Cerebellar cortex (tissue), 1 donor: ENCODE data around the gene RAD54L2.
A peak's percentile ranks its signal among the peaks of the same experiment; 100 is the strongest.
"Not testable (repeated sequence)": the region's sequence is repeated elsewhere in the genome, so short reads cannot be mapped to it uniquely, and the experiment has no call there.

Source experiments
- DNase-seq: peaks from one replicate; pipeline ENCODE4 v3.0.0-alpha.2; 2015; ENCODE audit warnings: low spot score

RAD54L2 gene, protein sequence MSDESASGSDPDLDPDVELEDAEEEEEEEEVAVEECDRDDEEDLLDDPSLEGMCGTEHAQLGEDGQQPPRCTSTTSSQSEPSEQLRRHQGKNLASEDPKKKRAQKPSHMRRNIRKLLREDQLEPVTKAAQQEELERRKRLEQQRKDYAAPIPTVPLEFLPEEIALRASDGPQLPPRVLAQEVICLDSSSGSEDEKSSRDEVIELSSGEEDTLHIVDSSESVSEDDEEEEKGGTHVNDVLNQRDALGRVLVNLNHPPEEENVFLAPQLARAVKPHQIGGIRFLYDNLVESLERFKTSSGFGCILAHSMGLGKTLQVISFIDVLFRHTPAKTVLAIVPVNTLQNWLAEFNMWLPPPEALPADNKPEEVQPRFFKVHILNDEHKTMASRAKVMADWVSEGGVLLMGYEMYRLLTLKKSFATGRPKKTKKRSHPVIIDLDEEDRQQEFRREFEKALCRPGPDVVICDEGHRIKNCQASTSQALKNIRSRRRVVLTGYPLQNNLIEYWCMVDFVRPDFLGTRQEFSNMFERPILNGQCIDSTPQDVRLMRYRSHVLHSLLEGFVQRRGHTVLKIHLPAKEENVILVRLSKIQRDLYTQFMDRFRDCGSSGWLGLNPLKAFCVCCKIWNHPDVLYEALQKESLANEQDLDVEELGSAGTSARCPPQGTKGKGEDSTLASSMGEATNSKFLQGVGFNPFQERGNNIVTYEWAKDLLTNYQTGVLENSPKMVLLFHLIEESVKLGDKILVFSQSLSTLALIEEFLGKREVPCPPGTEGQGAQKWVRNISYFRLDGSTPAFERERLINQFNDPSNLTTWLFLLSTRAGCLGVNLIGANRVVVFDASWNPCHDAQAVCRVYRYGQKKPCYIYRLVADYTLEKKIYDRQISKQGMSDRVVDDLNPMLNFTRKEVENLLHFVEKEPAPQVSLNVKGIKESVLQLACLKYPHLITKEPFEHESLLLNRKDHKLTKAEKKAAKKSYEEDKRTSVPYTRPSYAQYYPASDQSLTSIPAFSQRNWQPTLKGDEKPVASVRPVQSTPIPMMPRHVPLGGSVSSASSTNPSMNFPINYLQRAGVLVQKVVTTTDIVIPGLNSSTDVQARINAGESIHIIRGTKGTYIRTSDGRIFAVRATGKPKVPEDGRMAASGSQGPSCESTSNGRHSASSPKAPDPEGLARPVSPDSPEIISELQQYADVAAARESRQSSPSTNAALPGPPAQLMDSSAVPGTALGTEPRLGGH (N-terminal part only)

DNA sequence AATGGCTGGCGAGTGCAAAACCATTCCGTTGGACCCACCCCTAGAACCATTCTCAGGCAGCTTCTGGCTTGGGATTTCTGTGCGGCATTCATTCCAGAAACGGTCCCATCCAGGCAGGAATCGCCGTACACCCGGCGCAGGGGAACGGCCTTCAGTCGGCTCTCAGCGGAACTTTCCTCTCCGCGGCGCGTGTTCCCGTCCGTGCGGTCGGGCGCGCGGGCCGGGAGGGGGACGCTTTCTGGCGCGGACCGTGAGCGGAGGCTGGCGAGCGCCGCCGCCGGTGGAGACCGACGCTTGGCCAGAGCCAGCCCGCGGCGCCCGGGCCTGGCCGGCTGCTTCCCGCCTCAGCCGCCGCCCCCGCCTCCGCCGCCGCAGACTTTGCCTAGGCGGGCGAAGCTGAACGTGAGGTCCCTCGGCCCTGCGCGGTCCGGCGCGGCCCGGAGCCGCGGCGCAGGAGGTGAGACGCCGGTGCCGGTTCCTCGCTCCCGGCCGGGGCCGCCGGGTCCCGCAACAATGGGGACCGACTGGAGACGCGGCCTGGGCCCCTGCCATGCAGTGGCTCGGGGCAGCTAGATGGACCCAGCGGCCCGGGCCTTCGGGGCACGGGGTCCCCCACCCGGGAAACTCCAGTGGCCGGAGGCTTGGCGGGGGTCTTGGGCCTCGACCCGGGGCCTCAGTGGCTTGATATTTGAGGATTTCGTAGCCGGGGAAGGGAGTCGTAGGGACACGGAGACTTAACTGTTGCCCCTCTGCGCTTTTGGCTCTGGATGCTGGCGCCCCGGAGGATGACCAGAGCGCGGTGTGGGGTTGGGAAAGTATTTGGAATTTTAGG lies at the start of gene RAD54L2:
TSS of gene RAD54L2 (plus strand) at position 261 of the 832 bp plus-strand sequence. CDS start 51,702 bp downstream, outside the sequence.
- peak; percentile 84 for DNase-seq

GRCh38 chr3:51498876-51499738 lies 39.4 kb upstream of the RAD54L2 start:
- peak; percentile 94 for DNase-seq

- no peak for DNase-seq
These were observed 37.8 kb upstream of the RAD54L2 start for GRCh38 chr3:51500632-51501131.

DNA sequence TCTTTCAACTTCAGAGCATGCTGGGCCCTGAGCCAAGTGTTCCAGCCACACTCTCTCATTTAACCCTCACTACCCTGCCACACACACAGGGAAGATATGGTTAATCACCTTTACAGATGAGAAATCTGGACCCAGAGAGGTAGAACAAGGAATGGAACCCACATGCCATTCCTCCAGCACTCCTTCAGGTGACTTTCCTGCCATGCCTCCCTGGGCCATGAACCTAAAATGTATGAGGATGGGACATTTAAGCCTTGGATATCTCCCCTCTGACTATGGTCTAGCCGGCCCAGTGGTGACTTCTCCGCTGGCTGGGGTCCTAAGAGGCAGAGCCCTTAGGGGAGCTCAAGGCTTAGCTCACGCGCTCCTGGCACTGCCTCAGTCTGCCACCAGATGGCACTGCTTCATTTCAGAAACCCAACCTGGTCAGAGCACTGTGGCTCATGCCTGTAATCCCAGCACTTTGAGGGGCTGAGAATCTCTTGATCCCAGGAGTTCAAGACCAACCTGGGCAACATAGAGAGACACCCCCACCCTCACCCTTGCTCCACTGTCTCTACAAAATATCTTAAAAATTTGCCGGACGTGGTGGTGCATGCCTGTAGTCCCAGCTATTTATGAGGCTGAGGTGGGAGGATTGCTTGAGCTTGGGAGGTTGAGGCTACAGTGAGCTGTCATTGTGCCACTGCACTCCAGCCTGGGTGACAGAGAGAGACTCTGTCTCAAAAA lies 36.5 kb upstream of the RAD54L2 start:
- DNase-seq: peak; percentile 84

DNA sequence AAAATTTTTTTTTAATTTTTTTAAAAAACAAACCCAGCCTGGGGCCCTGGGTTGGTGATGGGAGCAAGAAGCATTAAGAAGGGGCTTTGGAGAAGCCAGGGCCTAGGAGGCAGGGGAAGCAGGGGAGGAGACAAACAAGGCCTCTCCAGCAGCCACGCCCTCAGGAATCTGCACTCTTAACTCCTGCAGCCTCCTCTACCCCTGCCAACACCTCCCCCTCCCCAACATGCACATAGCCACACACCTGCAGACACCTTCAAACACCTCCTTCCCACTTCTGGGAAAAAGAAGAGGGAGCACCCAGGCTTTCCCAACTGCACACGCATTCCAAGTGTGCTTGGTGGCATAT lies 36.0 kb upstream of the RAD54L2 start:
- DNase-seq: no peak

DNA sequence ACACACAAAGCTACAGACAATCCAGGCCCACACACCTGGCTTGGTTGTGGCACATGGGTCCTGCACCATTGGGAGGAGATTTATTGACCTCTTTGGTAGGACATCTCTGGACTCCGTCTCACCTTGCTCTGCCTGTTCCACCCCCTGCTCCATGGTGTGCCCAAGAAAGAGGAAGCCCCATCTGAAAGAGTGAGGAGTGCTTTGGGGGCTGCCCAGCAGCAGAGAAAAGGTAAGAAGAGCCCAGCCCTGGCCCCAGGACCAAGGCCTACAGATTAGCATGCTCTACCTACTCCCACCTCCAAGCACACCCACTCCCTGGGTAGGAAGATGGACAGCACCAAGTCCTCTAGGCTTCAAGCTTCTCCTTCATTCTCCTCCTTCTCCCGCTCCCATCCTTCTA lies 35.5 kb upstream of the RAD54L2 start:
- DNase-seq: no peak

DNA sequence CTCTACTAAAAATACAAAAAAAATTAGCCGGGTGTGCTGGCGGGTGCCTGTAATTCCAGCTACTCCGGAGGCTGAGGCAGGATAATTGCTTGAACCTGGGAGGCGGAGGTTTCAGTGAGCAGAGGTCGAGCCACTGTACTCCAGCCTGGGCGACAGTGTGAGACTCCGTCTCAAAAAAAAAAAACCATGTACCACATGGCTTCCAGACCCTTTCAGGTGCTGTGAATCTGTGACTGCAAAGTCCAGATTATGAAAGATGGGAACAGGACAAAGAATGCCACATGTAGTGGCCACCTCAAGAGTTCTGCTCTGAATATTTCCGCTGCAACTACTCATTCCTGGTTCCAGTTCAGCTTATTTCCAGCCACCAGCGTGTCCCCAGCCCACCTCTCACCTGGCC lies 30.3 kb upstream of the RAD54L2 start:
- no peak for DNase-seq

DNA sequence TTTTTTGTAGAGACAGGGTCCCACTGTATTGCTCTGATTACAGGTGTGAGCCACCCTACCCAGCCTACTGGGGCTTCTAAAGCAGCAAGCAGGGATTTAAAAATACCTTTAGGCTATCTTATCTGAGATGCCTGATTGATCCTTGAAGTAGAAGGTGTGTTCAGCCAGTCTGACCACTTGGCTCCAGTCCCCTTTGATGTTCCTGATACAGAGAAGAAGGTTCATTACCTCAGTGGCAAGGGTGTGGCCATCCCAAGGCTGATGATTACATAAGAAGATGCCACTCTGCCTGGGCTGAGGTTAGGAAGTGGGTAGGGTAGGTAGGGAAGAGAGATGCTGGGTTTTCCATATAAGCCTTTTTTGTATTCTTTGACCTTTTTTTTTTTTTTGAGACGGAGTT lies 27.5 kb upstream of the RAD54L2 start:
- no peak for DNase-seq

GRCh38 chr3:51514210-51514609 lies 24.3 kb upstream of the RAD54L2 start:
- DNase-seq: no peak

- no peak for DNase-seq
These were observed 18.7 kb upstream of the RAD54L2 start for GRCh38 chr3:51519848-51520247.

DNA sequence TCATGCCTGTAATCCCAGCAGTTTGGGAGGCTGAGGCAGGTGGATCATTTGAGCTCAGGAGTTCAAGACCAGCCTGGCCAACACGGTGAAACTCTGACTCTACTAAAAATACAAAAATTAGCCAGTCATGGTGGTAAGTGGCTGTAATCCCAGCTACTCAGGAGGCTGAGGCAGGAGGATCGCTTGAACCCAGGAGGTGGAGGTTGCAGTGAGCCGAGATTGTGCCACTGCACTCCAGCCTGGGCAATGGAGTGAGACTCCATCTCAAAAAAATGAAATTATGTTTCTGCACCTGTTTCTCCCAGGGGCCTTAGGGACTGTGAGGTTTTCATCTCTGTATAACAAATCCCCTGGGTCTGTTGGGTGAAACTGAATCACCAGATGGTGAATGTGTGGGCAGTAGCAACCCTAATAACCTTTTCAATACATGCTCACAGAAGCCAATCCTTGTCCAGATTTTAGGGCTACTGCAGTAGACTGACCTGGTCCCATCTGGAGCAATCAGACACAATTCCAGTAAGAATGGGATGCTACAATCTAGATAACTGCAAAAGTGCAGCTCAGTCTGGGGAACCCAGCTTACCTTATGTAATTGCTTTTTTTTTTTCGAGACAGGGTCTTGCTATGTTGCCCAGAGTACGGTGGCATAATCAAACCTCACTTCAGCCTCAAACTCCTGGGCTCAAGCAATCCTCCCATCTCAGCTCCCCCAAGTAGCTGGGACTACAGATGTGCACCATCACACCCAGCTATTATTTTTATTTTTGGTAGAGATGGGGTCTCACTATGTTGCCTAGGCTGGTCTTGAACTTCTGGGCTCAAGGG lies 17.4 kb upstream of the RAD54L2 start:
- DNase-seq: not testable (repeated sequence)

DNA sequence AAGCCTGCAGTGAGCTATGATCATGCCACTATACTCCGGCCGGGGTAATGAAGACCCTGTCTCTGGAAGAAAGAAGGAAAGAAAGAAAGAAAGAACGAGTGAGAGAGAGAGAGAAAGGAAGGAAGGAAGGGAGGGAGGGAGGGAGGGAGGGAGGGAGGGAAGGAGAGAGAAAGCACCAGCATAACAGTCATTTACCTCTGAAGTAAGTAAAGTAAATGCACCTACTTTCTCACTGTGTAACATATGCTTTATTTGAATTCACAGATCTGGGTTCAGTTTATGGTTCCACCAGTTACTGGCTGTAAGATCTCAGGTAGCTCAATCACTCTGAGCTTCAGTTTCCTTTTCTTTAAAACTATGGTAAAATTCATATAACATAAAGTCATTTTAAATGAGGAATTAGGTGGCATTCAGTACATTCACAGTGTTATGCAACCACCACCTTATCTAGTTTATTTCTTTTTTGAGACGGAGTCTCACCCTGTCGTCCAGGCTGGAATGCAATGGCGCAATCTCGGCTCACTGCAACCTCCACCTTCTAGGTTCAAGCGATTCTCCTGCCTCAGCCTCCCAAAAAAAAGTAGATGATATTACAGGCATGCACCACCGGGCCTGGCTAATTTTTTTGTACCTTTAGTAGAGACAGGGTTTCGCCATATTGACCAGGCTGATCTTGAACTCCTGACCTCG lies 16.1 kb upstream of the RAD54L2 start:
- no peak for DNase-seq

- DNase-seq: not testable (repeated sequence)
These were observed 13.6 kb upstream of the RAD54L2 start for GRCh38 chr3:51524874-51525273.

DNA sequence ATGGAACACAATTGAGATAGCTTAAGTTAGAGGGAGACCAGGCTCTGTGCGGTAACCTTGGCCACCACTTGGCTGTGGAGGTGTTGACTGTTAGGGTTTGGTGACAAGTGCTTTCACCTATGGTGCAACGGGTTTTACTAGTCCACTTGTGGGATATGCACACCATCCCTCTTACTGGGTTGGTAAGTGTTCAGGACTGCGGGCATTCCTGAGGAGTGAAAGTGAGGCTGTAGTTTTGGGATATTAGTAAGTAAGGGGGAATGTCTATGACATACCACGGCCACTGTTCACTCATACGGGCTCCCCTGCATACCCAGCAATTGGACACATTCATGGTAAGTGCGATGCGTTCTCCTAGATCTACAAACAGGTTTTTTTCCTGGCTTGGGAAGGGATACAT lies 8.0 kb upstream of the RAD54L2 start:
- no peak for DNase-seq

DNA sequence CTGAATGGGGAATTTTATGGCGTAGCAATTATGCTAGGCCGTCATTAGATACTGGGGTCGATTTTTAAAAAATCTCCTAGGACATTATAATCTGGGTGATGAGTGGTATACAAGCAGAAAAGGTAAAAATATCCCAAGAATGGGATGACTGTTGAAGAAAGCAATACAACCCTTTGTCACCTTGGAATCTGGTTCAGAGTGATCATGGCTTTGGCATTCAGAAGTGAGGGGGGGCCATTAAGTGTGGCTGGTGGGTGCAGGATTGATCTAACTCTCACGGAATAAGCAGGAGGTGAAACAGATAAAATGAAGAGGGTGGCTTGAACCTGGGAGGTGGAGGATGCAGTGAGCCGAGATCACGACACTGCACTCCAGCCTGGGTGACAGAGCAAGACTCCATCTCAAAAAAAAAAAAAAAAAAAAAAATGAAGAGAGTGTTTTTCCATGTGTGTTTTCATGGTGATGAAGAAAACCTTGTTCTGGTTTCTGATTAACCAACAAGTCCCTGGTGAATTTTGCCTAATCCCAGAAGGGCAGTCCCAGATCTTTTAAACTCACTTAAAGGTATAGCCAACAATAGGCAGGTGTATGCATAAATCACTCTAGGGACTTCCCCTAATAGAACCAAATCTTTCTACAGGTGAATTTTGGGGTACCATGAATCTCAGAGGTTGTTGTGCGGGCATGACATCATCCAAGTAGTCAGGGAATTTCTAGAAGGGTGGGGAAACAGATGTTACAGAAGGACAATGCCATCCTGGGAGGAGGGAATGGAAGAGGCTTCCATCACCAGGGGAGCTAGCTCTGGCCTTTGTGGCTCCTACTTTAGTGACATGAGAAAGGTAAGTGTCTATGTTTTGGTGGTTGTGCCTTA lies 3.1 kb upstream of the RAD54L2 start:
- no peak for DNase-seq

GRCh38 chr3:51537631-51538030 lies 888 bp upstream of the RAD54L2 start:
- DNase-seq: not testable (repeated sequence)

DNA sequence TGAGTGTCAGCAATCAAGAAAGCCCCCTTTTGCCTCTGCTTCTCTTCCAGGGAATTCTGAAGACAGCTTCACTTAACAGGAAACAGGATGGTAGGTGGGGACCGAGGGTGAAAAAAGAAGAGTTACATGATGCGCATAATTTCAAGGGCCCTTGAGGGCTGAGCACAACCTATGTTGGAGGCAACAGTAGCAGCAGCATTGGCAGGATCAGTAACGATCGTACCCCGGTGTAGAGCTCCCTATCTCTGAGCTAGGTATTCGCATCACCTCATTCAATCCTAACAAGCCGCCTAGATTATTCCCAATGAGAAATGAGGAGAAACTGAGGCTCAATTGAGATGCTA lies 432 bp upstream of the RAD54L2 start:
- DNase-seq: no peak
